ENCODE measurements around the gene SS18. TPM values are rescaled to one million over a fixed set of nuclear protein-coding genes. Genes with fewer than 3 reads are reported as not detected.

The SS18 gene
- total RNA-seq, 2 donors from 2014 or later, result 47.7 to 54.9 TPM

GRCh38 chr18:26022585-26022984, 67.8 kb downstream of the SS18 start:
- DNase-seq (ENCODE audit: low spot score), result no peak
- Histone ChIP-seq H3K27me3 (no peaks in the 10 kb centered on the region), H3K36me3 (peaks cover 50% of the 10 kb centered on the region), H3K27ac (no peak overlapping the region), H3K4me1 (no peaks in the 10 kb centered on the region), H3K9me3 (no peaks in the 10 kb centered on the region), H3K4me3 (no peak overlapping the region)
- TF ChIP-seq, protein P1, sequence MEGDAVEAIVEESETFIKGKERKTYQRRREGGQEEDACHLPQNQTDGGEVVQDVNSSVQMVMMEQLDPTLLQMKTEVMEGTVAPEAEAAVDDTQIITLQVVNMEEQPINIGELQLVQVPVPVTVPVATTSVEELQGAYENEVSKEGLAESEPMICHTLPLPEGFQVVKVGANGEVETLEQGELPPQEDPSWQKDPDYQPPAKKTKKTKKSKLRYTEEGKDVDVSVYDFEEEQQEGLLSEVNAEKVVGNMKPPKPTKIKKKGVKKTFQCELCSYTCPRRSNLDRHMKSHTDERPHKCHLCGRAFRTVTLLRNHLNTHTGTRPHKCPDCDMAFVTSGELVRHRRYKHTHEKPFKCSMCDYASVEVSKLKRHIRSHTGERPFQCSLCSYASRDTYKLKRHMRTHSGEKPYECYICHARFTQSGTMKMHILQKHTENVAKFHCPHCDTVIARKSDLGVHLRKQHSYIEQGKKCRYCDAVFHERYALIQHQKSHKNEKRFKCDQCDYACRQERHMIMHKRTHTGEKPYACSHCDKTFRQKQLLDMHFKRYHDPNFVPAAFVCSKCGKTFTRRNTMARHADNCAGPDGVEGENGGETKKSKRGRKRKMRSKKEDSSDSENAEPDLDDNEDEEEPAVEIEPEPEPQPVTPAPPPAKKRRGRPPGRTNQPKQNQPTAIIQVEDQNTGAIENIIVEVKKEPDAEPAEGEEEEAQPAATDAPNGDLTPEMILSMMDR (IDR thresholded peaks at IDR 0.05), result no peak

DNA sequence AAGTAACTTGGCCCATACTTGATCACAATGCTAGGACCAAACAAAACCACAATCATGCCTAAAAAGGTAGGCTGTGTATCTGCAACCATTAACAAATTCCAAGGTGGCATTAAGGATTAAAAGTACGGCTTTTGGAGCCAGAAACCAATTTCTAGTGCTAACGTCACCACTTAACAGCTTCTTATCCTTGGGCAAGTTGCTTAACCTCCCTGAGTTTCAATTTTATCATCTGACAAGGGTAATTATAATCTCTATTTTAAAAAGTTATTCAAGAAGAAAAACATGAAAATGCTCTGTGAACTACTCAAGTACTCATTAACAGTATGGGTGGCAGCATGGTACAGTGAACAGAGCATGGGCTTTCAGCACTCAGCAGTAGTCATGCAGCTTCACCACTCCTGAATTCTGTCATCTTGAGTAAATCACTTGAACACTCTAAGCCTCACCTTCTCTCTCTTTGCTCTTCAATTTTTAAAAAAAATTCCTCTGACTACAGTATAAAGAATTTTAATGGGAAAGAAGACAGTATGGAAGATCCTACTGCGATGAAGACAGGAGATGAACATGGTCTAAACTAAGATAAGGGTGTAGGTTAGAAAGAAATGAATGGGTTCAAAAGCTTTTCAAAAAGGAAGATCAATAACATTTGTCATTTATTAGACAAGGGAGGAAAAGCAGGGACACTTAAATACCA, 69.2 kb downstream of the SS18 start:
- TF ChIP-seq, protein P1 (IDR thresholded peaks at IDR 0.05), result no peak
- no peak for DNase-seq (ENCODE audit: low spot score)
- no peaks in the 10 kb centered on the region for H3K4me1 ChIP-seq

GRCh38 chr18:26017929-26018328, 72.5 kb downstream of the SS18 start:
- H3K4me1 ChIP-seq, result no peaks in the 10 kb centered on the region
- H3K27ac ChIP-seq, result no peak overlapping the region
- H3K4me3 ChIP-seq, result no peak overlapping the region
- H3K9me3 ChIP-seq, result no peaks in the 10 kb centered on the region
- H3K36me3 ChIP-seq, result peaks cover 46% of the 10 kb centered on the region
- DNase-seq (ENCODE audit: low spot score), result no peak
- no peaks in the 10 kb centered on the region for H3K27me3 ChIP-seq
- TF ChIP-seq, protein P1 (IDR thresholded peaks at IDR 0.05), result no peak

More for the DNA sequence above, 69.2 kb downstream of the SS18 start:
- H3K36me3 ChIP-seq, result peaks cover 56% of the 10 kb centered on the region
- H3K27me3 ChIP-seq, result no peaks in the 10 kb centered on the region
- no peak overlapping the region for H3K4me3 ChIP-seq
- H3K9me3 ChIP-seq, result no peaks in the 10 kb centered on the region
- no peak overlapping the region for H3K27ac ChIP-seq

- H3K36me3 ChIP-seq, result peaks cover 26% of the 10 kb centered on the region
Measured at GRCh38 chr18:26014462-26014861, 76.0 kb downstream of the SS18 start.

DNA sequence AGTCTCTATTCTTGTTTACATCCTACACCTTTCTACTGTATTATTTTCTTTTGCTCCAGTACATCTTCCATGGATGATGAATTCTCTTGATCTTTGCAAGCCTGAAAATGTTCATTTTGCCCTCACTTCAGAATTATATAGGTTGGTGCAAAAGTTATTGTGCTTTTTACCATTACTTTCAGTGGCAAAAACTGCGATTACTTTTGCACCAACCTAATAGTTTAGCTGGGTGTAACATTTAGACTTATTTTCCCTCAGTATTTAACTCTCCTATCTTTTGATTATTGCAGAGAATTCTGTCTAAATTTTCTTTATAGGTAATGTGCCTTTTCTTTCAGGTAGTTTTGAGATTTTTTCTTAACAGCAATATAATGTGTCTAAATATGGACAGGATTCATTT, 81.8 kb downstream of the SS18 start:
- Histone ChIP-seq H3K9me3 (no peaks in the 10 kb centered on the region), H3K4me3 (no peak overlapping the region), H3K27me3 (no peaks in the 10 kb centered on the region), H3K4me1 (no peaks in the 10 kb centered on the region), H3K27ac (no peak overlapping the region), H3K36me3 (no peaks in the 10 kb centered on the region)
- DNase-seq (ENCODE audit: low spot score), result no peak
- TF ChIP-seq, protein P1 (IDR thresholded peaks at IDR 0.05), result no peak

More at GRCh38 chr18:26014462-26014861, 76.0 kb downstream of the SS18 start:
- Histone ChIP-seq H3K4me1 (no peaks in the 10 kb centered on the region), H3K9me3 (no peaks in the 10 kb centered on the region), H3K27ac (no peak overlapping the region), H3K4me3 (no peak overlapping the region), H3K27me3 (no peaks in the 10 kb centered on the region)
- DNase-seq (ENCODE audit: low spot score), result no peak
- TF ChIP-seq, protein P1 (IDR thresholded peaks at IDR 0.05), result no peak

GRCh38 chr18:26008096-26008495, 82.3 kb downstream of the SS18 start:
- Histone ChIP-seq H3K4me1 (no peaks in the 10 kb centered on the region), H3K27ac (no peak overlapping the region), H3K4me3 (no peak overlapping the region), H3K27me3 (no peaks in the 10 kb centered on the region), H3K9me3 (no peaks in the 10 kb centered on the region), H3K36me3 (no peaks in the 10 kb centered on the region)
- TF ChIP-seq, protein P1 (IDR thresholded peaks at IDR 0.05), result no peak
- DNase-seq (ENCODE audit: low spot score), result no peak
